Measurements from ENCODE around the gene FRYL. TPM values are rescaled to one million over a fixed set of nuclear protein-coding genes. Genes with fewer than 3 reads are reported as not detected.

Gene FRYL
- total and polyA plus RNA-seq, 2 of the 13 experiments (the other 11 are each of a cell fraction or from before 2014, with no cell fraction given): 9.7 to 19.6 TPM

DNA sequence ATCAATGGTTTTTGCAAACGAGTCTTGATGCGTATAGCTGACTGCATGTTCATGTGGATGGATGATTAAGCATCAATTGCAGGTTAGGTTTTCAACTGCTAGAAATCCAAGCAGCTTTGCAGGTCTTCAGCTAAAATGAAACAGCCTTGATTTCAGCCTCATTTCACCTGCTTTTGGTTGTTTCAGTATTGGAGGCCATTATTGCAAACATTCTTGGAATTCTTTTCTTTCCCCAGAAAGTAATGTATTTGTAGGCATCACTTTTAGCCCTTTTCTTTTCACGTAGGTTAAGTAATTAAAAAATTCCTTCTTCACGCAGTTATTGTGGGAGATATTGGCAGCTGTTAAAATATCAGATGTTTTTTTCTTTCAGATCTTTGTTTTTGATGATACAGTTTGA lies 281.2 kb downstream of the FRYL start (continued):
- TF ChIP-seq ZNF121 (CRISPR knock-in tag; IDR thresholded peaks at IDR 0.05): no peak
- TF ChIP-seq, protein P1, sequence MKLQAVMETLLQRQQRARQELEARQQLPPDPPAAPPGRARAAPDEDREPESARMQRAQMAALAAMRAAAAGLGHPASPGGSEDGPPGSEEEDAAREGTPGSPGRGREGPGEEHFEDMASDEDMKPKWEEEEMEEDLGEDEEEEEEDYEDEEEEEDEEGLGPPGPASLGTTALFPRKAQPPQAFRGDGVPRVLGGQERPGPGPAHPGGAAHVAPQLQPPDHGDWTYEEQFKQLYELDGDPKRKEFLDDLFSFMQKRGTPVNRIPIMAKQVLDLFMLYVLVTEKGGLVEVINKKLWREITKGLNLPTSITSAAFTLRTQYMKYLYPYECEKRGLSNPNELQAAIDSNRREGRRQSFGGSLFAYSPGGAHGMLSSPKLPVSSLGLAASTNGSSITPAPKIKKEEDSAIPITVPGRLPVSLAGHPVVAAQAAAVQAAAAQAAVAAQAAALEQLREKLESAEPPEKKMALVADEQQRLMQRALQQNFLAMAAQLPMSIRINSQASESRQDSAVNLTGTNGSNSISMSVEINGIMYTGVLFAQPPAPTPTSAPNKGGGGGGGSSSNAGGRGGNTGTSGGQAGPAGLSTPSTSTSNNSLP (IDR thresholded peaks at IDR 0.05; ENCODE audit: low read depth, low read length): no peak
- TF ChIP-seq, protein P2, sequence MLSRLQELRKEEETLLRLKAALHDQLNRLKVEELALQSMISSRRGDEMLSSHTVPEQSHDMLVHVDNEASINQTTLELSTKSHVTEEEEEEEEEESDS (CRISPR knock-in tag; IDR thresholded peaks at IDR 0.05; ENCODE audit: borderline replicate concordance): no peak
- no peak for TF ChIP-seq RFX5 (IDR thresholded peaks at IDR 0.05; ENCODE audit: low read depth, low read length)
- no peak for TF ChIP-seq ZNF331 (CRISPR knock-in tag; IDR thresholded peaks at IDR 0.05)
- no peak for TF ChIP-seq TMF1 (CRISPR knock-in tag; IDR thresholded peaks at IDR 0.05; ENCODE audit: low read depth)
- no peak for TF ChIP-seq ZNF207 (IDR thresholded peaks at IDR 0.05; ENCODE audit: borderline replicate concordance)
- TF ChIP-seq POLR2A (IDR thresholded peaks at IDR 0.05; ENCODE audit: insufficient read depth in 1 of 2, low read depth in 2 of 2, low read length in 2 of 2): no peak
- TF ChIP-seq ZNF251 (CRISPR knock-in tag; IDR thresholded peaks at IDR 0.05): no peak

DNA sequence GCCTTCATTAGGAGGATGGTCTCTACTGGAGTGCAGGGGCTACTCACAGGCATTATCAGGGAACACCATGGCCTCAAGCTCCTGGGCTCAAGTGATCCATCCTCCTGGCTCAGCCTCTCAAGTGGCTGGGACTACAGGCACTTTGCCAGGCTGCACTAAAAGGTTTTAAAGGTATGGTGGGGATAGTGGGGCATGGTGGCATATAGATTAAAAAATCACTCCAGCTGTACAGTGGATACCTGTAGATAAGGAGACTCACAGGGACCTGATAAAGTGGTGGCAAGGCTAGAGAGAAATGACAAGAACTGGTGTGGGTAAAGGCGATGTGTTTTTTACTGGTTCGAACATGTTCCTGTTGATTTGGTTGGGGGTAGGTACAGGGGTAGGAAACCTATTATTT lies 284.1 kb downstream of the FRYL start:
- no peak overlapping the region for H3K4me3 ChIP-seq (replicated peaks in 1 of 3; ENCODE audit: insufficient read depth in 1 of 3, low read depth in 2 of 3, low read length in 3 of 3)
- H3K27me3 ChIP-seq (ENCODE audit: control insufficient read depth in 1 of 2, insufficient read depth in 2 of 2, low read length in 2 of 2): no peaks in the 10 kb centered on the region; a peak in 1 of 5 replicates
- no peak for ATAC-seq
- no peaks in the 10 kb centered on the region for H3K79me2 ChIP-seq (ENCODE audit: insufficient read depth, low read length)
- H2AFZ ChIP-seq (ENCODE audit: low read length): no peak overlapping the region
- no peaks in the 10 kb centered on the region for H3K4me1 ChIP-seq (ENCODE audit: insufficient read depth, low read length)
- H3K27ac ChIP-seq (ENCODE audit: extremely low read length, insufficient read depth, low read length): no peak overlapping the region
- ChIA-PET CTCF (ENCODE audit: low intra/inter-chr PET ratio, low total read pairs) (no interaction called here), POLR2A (no interaction called here)
- H3K36me3 ChIP-seq (replicated peaks in 1 of 2; ENCODE audit: control insufficient read depth in 1 of 2, insufficient read depth in 2 of 2, low read length in 2 of 2): 0 out of 5 replicates have a peak, but pooled peaks cover 0 to 2% of the 10 kb centered on the region in 2 experiments
- 90% methylated on average over 2 of the region's 2 CpGs for WGBS (ENCODE audit: low lambda C conversion rate)
- intact Hi-C loops (cut with micrococcal nuclease; ENCODE audit: unreplicated experiment): no loop called here
- BruUV-seq (replicated peaks): no TSS peak
- H3K4me2 ChIP-seq (ENCODE audit: low read depth, low read length): no peak overlapping the region
- H4K20me1 ChIP-seq (ENCODE audit: insufficient read depth, low read length): no peaks in the 10 kb centered on the region
- no peaks in the 10 kb centered on the region for H3K9me3 ChIP-seq (ENCODE audit: low read length)
- TF ChIP-seq ZNF724P (CRISPR knock-in tag; IDR thresholded peaks at IDR 0.05; ENCODE audit: borderline replicate concordance): no peak
- TF ChIP-seq, protein P3, sequence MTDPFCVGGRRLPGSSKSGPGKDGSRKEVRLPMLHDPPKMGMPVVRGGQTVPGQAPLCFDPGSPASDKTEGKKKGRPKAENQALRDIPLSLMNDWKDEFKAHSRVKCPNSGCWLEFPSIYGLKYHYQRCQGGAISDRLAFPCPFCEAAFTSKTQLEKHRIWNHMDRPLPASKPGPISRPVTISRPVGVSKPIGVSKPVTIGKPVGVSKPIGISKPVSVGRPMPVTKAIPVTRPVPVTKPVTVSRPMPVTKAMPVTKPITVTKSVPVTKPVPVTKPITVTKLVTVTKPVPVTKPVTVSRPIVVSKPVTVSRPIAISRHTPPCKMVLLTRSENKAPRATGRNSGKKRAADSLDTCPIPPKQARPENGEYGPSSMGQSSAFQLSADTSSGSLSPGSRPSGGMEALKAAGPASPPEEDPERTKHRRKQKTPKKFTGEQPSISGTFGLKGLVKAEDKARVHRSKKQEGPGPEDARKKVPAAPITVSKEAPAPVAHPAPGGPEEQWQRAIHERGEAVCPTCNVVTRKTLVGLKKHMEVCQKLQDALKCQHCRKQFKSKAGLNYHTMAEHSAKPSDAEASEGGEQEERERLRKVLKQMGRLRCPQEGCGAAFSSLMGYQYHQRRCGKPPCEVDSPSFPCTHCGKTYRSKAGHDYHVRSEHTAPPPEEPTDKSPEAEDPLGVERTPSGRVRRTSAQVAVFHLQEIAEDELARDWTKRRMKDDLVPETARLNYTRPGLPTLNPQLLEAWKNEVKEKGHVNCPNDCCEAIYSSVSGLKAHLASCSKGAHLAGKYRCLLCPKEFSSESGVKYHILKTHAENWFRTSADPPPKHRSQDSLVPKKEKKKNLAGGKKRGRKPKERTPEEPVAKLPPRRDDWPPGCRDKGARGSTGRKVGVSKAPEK (CRISPR knock-in tag; IDR thresholded peaks at IDR 0.05; ENCODE audit: borderline replicate concordance): no peak
- TF ChIP-seq ZNF564 (CRISPR knock-in tag; IDR thresholded peaks at IDR 0.05): no peak
- DNase-seq (ENCODE audit: low spot score): no peak
- no peak overlapping the region for H3K9ac ChIP-seq (ENCODE audit: insufficient read depth, low read depth, low read length)
- in situ Hi-C loops (cut with HindIII; ENCODE audit: extremely low pct_ligation_motif_present, low pct_unique_long_range_greater_than_20kb): no loop called here
- FAIRE-seq: no peak

Data from HepG2 (cell line).